Measurements from ENCODE around the gene LRRTM4. TPM values are rescaled to one million over a fixed set of nuclear protein-coding genes. Genes with fewer than 3 reads are reported as not detected.
"Not testable (repeated sequence)": the region's sequence is repeated elsewhere in the genome, so short reads cannot be mapped to it uniquely, and the experiment has no call there.

The LRRTM4 gene
- total and polyA plus RNA-seq, 2 experiments from 2014 or later = 0.44 to 6.5 TPM

- WGBS (ENCODE audit: low lambda C conversion rate, missing lambda C conversion rate) = 58% methylated on average over 4 of the region's 4 CpGs
- Histone ChIP-seq H3K36me3 (replicated peaks; ENCODE audit: insufficient read depth, low read depth) (no peaks in the 10 kb centered on the region), H3K27ac (no peak overlapping the region), H3K4me3 (no peak overlapping the region), H3K4me2 (no peak overlapping the region), H3K4me1 (ENCODE audit: insufficient read depth) (no peaks in the 10 kb centered on the region), H3K9me2 (replicated peaks; ENCODE audit: insufficient read depth) (no peaks in the 10 kb centered on the region), H4K20me1 (ENCODE audit: insufficient read depth, poor library complexity, severe bottlenecking) (no peaks in the 10 kb centered on the region), H3K9me3 (ENCODE audit: low read depth) (no peaks in the 10 kb centered on the region), H3K27me3 (no peaks in the 10 kb centered on the region), H2AFZ (no peak overlapping the region), H3K79me2 (no peaks in the 10 kb centered on the region)
- DNase-seq (ENCODE audit: low spot score) = no peak
- TF ChIP-seq EZH2phosphoT487 (IDR thresholded peaks at IDR 0.05; ENCODE audit: low read depth, severe bottlenecking, unreplicated experiment) (no peak), EZH2 (IDR thresholded peaks at IDR 0.05; ENCODE audit: borderline replicate concordance) (no peak)
- TF ChIP-seq, protein P1, sequence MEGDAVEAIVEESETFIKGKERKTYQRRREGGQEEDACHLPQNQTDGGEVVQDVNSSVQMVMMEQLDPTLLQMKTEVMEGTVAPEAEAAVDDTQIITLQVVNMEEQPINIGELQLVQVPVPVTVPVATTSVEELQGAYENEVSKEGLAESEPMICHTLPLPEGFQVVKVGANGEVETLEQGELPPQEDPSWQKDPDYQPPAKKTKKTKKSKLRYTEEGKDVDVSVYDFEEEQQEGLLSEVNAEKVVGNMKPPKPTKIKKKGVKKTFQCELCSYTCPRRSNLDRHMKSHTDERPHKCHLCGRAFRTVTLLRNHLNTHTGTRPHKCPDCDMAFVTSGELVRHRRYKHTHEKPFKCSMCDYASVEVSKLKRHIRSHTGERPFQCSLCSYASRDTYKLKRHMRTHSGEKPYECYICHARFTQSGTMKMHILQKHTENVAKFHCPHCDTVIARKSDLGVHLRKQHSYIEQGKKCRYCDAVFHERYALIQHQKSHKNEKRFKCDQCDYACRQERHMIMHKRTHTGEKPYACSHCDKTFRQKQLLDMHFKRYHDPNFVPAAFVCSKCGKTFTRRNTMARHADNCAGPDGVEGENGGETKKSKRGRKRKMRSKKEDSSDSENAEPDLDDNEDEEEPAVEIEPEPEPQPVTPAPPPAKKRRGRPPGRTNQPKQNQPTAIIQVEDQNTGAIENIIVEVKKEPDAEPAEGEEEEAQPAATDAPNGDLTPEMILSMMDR (IDR thresholded peaks at IDR 0.05; ENCODE audit: poor library complexity) = no peak
Observed at GRCh38 chr2:77034445-77034844, 487.7 kb downstream of the LRRTM4 start.

- H3K79me2 ChIP-seq; H3K4me1 ChIP-seq (ENCODE audit: insufficient read depth); H3K9me3 ChIP-seq (ENCODE audit: low read depth); DNase-seq (ENCODE audit: low spot score); H3K4me2 ChIP-seq; H3K27me3 ChIP-seq; H2AFZ ChIP-seq; H3K27ac ChIP-seq; H3K4me3 ChIP-seq; H3K36me3 ChIP-seq (replicated peaks; ENCODE audit: insufficient read depth, low read depth); H3K9me2 ChIP-seq (replicated peaks; ENCODE audit: insufficient read depth); H4K20me1 ChIP-seq (ENCODE audit: insufficient read depth, poor library complexity, severe bottlenecking): not testable (repeated sequence)
- WGBS (ENCODE audit: low lambda C conversion rate, missing lambda C conversion rate) = 92% methylated on average over 5 of the region's 5 CpGs
Observed at GRCh38 chr2:77029237-77029636, 492.9 kb downstream of the LRRTM4 start.

- no peak overlapping the region for H3K4me2 ChIP-seq
- TF ChIP-seq EZH2phosphoT487 (IDR thresholded peaks at IDR 0.05; ENCODE audit: low read depth, severe bottlenecking, unreplicated experiment) (no peak), EZH2 (IDR thresholded peaks at IDR 0.05; ENCODE audit: borderline replicate concordance) (no peak)
- TF ChIP-seq, protein P1 (IDR thresholded peaks at IDR 0.05; ENCODE audit: poor library complexity) = no peak
- H3K27me3 ChIP-seq = no peaks in the 10 kb centered on the region
- WGBS (ENCODE audit: low lambda C conversion rate, missing lambda C conversion rate) = 65% methylated on average over 3 of the region's 3 CpGs
- no peak overlapping the region for H3K27ac ChIP-seq
- no peaks in the 10 kb centered on the region for H3K36me3 ChIP-seq (replicated peaks; ENCODE audit: insufficient read depth, low read depth)
- no peaks in the 10 kb centered on the region for H3K9me3 ChIP-seq (ENCODE audit: low read depth)
- H3K79me2 ChIP-seq = no peaks in the 10 kb centered on the region
- no peaks in the 10 kb centered on the region for H4K20me1 ChIP-seq (ENCODE audit: insufficient read depth, poor library complexity, severe bottlenecking)
- H3K4me1 ChIP-seq (ENCODE audit: insufficient read depth) = no peaks in the 10 kb centered on the region
- no peak overlapping the region for H3K4me3 ChIP-seq
- H3K9me2 ChIP-seq (replicated peaks; ENCODE audit: insufficient read depth) = no peaks in the 10 kb centered on the region
- H2AFZ ChIP-seq = no peak overlapping the region
- DNase-seq (ENCODE audit: low spot score) = peak; percentile 7
Observed at GRCh38 chr2:77028032-77028600, 494.1 kb downstream of the LRRTM4 start.

- DNase-seq (ENCODE audit: low spot score) = no peak
- no peaks in the 10 kb centered on the region for H3K79me2 ChIP-seq
- 57% methylated on average over 4 of the region's 4 CpGs for WGBS (ENCODE audit: low lambda C conversion rate, missing lambda C conversion rate)
- H3K9me2 ChIP-seq (replicated peaks; ENCODE audit: insufficient read depth) = no peaks in the 10 kb centered on the region
- no peak overlapping the region for H3K4me2 ChIP-seq
- no peaks in the 10 kb centered on the region for H4K20me1 ChIP-seq (ENCODE audit: insufficient read depth, poor library complexity, severe bottlenecking)
- H3K27me3 ChIP-seq = no peaks in the 10 kb centered on the region
- no peaks in the 10 kb centered on the region for H3K4me1 ChIP-seq (ENCODE audit: insufficient read depth)
- no peak overlapping the region for H2AFZ ChIP-seq
- no peak overlapping the region for H3K27ac ChIP-seq
- H3K4me3 ChIP-seq = no peak overlapping the region
- H3K9me3 ChIP-seq (ENCODE audit: low read depth) = no peaks in the 10 kb centered on the region
- H3K36me3 ChIP-seq (replicated peaks; ENCODE audit: insufficient read depth, low read depth) = no peaks in the 10 kb centered on the region
- TF ChIP-seq, protein P1 (IDR thresholded peaks at IDR 0.05; ENCODE audit: poor library complexity) = no peak
- TF ChIP-seq EZH2phosphoT487 (IDR thresholded peaks at IDR 0.05; ENCODE audit: low read depth, severe bottlenecking, unreplicated experiment) (no peak), EZH2 (IDR thresholded peaks at IDR 0.05; ENCODE audit: borderline replicate concordance) (no peak)
Observed at GRCh38 chr2:77025714-77026113, 496.5 kb downstream of the LRRTM4 start.

Measured in hepatocyte (in vitro differentiated cells).